ENCODE data around the gene SWT1.
A peak's percentile ranks its signal among the peaks of the same experiment; 100 is the strongest.

SWT1 gene, protein sequence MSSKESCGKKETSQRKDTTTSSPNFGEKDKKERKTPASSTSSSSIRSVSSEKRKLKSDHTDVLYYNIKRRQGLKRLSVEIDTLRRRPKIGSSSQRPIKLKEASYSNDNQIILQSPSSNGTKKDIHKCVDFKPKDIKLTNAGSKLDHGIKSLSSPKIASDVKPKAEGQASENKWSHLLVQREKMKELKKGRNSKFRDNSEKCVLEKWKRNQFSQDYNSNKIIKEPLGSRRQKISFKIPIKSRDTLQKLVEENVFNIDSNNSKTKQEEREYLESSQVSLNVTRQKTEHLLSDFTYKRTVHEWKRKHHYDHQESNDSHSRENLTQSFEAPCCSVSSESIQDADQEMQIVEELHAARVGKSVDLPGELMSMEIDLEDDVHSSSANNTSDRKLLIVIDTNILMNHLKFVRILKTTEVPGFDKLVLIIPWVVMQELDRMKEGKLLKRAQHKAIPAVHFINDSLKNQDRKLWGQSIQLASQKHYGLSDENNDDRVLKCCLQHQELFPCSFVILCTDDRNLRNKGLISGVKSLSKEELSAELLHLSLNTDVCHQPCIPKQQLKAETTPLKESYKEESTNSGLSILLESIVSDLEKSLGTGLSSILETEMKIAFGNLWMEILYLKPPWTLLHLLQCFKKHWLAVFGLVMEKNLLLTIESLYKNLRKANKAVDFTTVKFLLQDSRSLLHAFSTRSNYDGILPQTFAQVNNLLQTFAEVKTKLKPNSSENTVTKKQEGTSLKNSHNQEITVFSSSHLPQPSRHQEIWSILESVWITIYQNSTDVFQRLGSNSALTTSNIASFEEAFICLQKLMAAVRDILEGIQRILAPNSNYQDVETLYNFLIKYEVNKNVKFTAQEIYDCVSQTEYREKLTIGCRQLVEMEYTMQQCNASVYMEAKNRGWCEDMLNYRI

DNA sequence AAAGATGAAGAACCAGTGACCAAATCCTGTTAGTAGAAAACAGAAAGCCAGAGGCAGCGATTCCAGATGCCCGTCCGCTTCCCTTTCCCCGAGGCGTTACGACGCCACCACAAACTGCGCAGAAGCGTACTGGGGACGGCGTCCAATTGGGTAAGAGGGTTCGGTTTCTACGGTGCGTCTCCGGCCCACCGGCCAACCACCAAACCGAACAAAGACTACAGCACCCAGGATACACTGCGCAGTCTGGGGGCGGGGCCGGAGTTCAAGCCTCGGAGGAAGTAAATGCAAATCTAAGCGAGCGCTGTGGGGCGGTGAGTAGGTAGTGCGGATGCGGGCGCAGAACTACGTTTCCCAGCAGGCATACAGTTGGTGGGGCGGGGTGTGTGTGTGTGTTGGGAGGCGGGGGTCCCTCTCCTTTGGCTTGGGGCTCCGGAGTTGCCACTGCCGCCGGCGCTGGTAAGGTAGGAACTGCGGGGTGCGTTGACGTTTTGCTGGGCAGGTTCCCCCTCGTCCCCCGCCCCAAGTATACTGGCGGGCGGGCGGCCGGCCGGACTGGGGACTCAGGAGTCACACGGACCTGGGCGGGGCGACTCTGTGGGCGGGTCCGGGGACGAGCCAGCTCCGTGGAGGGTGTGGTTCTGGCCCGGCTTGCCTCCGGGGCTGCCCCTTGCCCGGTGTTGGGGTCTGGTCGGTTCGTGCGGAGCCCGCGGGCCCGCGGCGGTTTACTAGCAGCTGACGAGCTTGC lies at the start of gene SWT1, which contains the start of gene TRMT1L:
TSS of gene SWT1 (plus strand) at position 314 of the 745 bp plus-strand sequence. CDS start 3,675 bp downstream, outside the sequence.
TSS of gene TRMT1L (minus strand) at position 100 of the 745 bp plus-strand sequence. CDS start 241 bp downstream, outside the sequence.
- peak; percentile 99 for DNase-seq (ENCODE audit: low read depth in 2 of 2)
- peak within 1 kb of the TSS; percentile 71 to 78 for H3K4me3 ChIP-seq (replicated peaks in 1 of 2; ENCODE audit: low read depth in 2 of 2, low read length in 2 of 2)
- TF ChIP-seq, protein P1, sequence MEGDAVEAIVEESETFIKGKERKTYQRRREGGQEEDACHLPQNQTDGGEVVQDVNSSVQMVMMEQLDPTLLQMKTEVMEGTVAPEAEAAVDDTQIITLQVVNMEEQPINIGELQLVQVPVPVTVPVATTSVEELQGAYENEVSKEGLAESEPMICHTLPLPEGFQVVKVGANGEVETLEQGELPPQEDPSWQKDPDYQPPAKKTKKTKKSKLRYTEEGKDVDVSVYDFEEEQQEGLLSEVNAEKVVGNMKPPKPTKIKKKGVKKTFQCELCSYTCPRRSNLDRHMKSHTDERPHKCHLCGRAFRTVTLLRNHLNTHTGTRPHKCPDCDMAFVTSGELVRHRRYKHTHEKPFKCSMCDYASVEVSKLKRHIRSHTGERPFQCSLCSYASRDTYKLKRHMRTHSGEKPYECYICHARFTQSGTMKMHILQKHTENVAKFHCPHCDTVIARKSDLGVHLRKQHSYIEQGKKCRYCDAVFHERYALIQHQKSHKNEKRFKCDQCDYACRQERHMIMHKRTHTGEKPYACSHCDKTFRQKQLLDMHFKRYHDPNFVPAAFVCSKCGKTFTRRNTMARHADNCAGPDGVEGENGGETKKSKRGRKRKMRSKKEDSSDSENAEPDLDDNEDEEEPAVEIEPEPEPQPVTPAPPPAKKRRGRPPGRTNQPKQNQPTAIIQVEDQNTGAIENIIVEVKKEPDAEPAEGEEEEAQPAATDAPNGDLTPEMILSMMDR (IDR thresholded peaks at IDR 0.05; ENCODE audit: low read depth, low read length), result no peak

DNA sequence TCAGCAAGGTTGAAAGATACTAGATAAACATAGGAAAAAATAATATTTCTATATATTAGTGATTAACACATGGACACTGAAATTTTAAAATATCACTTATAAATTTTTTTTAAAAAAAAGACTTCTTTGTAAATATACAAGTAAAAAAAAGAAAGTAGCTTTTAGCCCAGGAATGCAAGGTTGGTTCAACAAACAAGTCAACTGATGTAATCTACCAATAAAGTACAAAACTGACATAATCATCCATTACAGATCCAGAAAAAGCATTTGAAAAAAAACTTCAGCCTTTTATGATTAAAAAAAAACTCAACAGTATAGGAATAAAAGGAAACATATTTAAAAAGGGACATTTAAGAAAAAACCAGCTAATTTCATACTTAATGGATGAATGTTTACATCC lies 48.6 kb upstream of the SWT1 start:
- H3K4me3 ChIP-seq (replicated peaks in 1 of 2; ENCODE audit: low read depth in 2 of 2, low read length in 2 of 2), result no peak overlapping the region
- TF ChIP-seq, protein P1 (IDR thresholded peaks at IDR 0.05; ENCODE audit: low read depth, low read length), result no peak
- peak; percentile 5 to 28 for DNase-seq (ENCODE audit: low read depth in 2 of 2)

DNA sequence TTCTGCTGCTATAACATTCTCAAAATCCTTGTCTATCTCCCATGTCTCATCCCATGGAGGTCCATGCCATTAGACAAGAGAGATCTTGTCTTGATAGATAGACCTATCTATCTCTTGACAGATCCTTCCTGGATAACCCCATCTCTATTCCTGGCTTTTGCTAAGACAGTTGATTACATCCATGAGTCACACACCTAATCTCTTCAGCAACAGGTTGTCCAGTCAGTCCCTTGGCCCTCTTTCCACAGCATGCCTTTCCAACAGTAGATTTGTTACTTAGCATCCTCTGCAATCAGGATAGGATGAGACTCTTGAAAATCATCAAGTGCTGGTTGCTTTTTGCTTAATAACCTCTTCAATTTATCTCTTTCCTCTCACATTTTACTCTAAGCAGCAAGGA lies 46.8 kb upstream of the SWT1 start:
- DNase-seq (ENCODE audit: low read depth in 2 of 2), result no peak
- TF ChIP-seq, protein P1 (IDR thresholded peaks at IDR 0.05; ENCODE audit: low read depth, low read length), result no peak
- H3K4me3 ChIP-seq (replicated peaks in 1 of 2; ENCODE audit: low read depth in 2 of 2, low read length in 2 of 2), result no peak overlapping the region

DNA sequence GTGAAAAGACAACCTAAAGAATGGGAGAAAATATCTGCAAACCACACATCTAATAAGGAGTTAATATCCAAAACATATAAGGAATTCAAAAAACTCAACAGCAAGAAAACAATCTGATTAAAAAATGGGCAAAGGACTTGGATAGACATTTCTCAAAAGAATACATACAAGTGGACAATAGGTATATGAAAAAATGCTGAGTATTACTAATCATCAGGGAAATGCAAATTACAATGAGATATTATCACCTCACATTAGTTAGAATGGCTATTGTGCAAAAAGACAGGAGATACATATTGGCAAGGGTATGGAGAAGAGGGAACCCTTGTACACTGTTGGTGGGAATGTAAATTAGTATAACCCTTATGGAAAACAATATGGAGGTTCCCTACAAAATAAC lies 45.1 kb upstream of the SWT1 start:
- no peak for DNase-seq (ENCODE audit: low read depth in 2 of 2)
- no peak overlapping the region for H3K4me3 ChIP-seq (replicated peaks in 1 of 2; ENCODE audit: low read depth in 2 of 2, low read length in 2 of 2)
- TF ChIP-seq, protein P1 (IDR thresholded peaks at IDR 0.05; ENCODE audit: low read depth, low read length), result no peak

DNA sequence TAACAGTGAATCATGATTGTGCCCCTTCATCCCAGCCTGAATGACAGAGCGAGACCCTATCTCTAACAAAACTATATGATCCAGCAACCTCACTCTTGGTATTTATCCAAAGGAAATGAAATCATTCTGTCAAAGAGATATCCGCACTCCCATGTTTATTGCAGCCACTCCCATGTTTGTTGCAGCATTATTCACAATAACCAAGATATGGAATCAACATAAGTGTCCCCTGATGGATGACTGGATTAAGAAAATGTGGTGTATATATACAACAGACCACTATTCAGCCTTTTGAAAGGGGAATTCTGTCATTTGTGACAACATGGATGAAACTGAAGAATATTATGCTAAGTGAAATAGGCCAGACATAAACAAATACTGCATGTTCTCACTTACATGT lies 44.6 kb upstream of the SWT1 start:
- no peak overlapping the region for H3K4me3 ChIP-seq (replicated peaks in 1 of 2; ENCODE audit: low read depth in 2 of 2, low read length in 2 of 2)
- TF ChIP-seq, protein P1 (IDR thresholded peaks at IDR 0.05; ENCODE audit: low read depth, low read length), result no peak
- peak; percentile 6 to 9 for DNase-seq (ENCODE audit: low read depth in 2 of 2)

DNA sequence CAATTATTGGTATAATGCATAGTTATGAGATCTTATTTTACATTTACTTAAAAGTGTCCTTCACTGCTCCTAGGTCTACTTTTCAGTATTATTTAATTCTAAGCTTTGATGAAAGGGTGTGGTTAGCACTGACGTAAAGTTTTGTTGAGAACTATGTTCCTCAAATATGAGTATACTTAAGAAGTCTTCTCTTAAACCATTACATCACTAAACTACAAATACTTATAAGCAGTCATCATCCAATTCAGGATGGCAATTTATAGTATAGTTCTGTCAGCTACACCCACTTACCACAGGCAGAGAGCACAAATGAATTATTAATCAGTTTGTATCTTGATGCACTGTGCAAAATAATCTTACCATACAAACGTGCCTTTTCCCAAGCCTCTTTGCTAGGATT lies 27.3 kb upstream of the SWT1 start:
- DNase-seq (ENCODE audit: low read depth in 2 of 2), result no peak

More for the DNA sequence above, 27.3 kb upstream of the SWT1 start:
- H3K4me3 ChIP-seq (replicated peaks in 1 of 2; ENCODE audit: low read depth in 2 of 2, low read length in 2 of 2), result no peak overlapping the region
- TF ChIP-seq, protein P1 (IDR thresholded peaks at IDR 0.05; ENCODE audit: low read depth, low read length), result no peak
